Measurements from ENCODE around the gene CAPN1.

CAPN1 gene

DNA sequence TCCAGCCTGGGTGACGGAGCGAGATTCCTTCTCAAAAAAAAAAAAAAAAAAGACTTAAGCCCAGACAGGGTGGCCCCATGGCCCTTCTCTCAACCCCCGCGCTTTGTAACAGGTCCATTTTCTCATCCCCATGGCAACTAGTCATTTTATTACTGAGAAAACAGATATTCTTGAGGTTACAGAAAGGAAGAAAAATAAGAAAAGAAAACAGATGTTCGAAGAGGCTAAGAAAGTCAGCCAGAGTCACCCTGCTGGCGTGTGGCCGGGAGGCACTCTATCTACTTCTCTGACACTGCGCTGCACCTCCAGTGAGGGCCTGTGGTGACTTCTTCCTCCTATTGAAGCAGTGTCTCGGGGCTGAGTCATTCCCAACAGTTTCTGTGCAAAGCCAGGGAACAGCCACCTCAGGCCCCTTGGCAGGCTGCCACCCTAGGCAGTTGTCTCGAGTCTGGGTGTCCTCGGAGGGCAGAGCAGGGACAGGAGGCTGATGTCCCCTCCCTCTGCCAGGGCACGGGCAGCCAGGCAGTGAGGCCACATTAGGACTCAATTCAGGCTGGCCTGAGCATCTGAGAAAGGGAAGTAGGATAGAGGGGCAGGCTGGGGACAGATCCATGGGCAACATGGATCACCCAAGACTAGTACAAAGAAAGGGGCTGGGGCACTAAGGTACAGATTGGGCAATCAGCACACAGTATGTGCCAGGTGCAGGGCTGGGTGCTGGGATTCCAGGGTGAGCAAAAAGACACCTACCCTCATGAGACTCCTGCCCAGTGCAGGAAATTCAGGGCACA is 31.0 kb upstream of the CAPN1 start:
- no peak overlapping the region for H3K4me3 ChIP-seq (ENCODE audit: low read depth, low read length)
- TF ChIP-seq, protein P1, sequence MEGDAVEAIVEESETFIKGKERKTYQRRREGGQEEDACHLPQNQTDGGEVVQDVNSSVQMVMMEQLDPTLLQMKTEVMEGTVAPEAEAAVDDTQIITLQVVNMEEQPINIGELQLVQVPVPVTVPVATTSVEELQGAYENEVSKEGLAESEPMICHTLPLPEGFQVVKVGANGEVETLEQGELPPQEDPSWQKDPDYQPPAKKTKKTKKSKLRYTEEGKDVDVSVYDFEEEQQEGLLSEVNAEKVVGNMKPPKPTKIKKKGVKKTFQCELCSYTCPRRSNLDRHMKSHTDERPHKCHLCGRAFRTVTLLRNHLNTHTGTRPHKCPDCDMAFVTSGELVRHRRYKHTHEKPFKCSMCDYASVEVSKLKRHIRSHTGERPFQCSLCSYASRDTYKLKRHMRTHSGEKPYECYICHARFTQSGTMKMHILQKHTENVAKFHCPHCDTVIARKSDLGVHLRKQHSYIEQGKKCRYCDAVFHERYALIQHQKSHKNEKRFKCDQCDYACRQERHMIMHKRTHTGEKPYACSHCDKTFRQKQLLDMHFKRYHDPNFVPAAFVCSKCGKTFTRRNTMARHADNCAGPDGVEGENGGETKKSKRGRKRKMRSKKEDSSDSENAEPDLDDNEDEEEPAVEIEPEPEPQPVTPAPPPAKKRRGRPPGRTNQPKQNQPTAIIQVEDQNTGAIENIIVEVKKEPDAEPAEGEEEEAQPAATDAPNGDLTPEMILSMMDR (IDR thresholded peaks at IDR 0.05; ENCODE audit: low read depth, low read length) = no peak
- in situ Hi-C loops (cut with HindIII; ENCODE audit: low sequenced_read_pairs) = no loop called here
- peak; percentile 90 for DNase-seq (ENCODE audit: low read depth, low spot score)

DNA sequence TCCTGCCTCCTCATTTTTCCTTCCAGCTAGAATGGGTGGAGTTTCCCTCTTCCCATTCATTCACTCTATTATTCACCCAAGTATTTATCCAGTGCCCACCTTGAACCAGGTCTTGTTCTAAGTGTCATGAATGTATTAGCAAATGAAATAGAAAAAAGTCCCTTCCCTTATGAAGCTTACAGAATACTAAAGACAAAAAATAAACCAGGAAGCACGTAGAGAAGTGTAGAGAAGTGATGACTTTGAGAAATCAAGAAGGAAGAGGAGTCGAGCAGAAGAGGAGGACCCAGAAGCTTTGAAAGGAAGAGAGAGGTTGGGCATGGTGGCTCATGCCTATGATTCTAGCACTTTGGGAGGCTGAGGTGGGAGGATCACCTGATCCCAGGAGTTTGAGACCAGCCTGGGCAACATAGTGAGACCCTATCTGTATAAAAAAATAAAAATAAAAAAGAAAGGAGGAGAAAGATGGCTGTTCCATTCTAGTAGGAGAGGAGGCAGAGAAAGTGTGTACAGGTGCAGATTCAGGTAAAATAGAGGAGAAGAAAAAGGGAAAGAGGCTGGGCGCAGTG is 30.3 kb upstream of the CAPN1 start:
- DNase-seq (ENCODE audit: low read depth, low spot score) = no peak
- in situ Hi-C loops (cut with HindIII; ENCODE audit: low sequenced_read_pairs) = no loop called here
- TF ChIP-seq, protein P1 (IDR thresholded peaks at IDR 0.05; ENCODE audit: low read depth, low read length) = no peak

DNA sequence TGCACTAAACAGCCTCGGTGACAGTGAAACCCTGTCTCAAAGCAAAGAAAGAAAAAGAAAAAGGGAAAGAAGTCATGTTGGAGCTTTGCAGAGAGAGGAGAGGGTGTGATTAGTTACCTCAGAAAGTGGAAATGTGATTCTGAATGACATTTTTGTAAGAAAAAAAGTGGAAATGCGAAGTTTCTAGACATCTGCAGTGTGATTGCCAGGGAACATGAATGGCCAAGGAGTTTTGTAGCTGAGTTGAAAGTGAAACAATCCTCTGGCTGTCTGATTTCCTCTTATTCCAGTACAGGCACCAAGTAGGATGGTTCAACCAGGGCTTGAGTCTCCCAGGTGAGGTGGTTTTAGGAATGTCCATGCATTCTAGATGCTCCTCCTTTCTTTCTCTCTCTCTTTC is 29.6 kb upstream of the CAPN1 start:
- H3K4me3 ChIP-seq (ENCODE audit: low read depth, low read length) = no peak overlapping the region
- TF ChIP-seq, protein P1 (IDR thresholded peaks at IDR 0.05; ENCODE audit: low read depth, low read length) = no peak
- in situ Hi-C loops (cut with HindIII; ENCODE audit: low sequenced_read_pairs) = no loop called here
- no peak for DNase-seq (ENCODE audit: low read depth, low spot score)

More for the DNA sequence above, 30.3 kb upstream of the CAPN1 start:
- no peak overlapping the region for H3K4me3 ChIP-seq (ENCODE audit: low read depth, low read length)

- H3K4me3 ChIP-seq (ENCODE audit: low read depth, low read length) = no peak overlapping the region
- DNase-seq (ENCODE audit: low read depth, low spot score) = no peak
- TF ChIP-seq, protein P1 (IDR thresholded peaks at IDR 0.05; ENCODE audit: low read depth, low read length) = no peak
- in situ Hi-C loops (cut with HindIII; ENCODE audit: low sequenced_read_pairs) = no loop called here
Observed at GRCh38 chr11:65156256-65156655, 25.5 kb upstream of the CAPN1 start.

- TF ChIP-seq, protein P1 (IDR thresholded peaks at IDR 0.05; ENCODE audit: low read depth, low read length) = no peak
- no peak for DNase-seq (ENCODE audit: low read depth, low spot score)
- in situ Hi-C loops (cut with HindIII; ENCODE audit: low sequenced_read_pairs) = no loop called here
- H3K4me3 ChIP-seq (ENCODE audit: low read depth, low read length) = no peak overlapping the region
Observed at GRCh38 chr11:65156926-65157325, 24.8 kb upstream of the CAPN1 start.

GRCh38 chr11:65157336-65157735 is 24.4 kb upstream of the CAPN1 start:
- no peak overlapping the region for H3K4me3 ChIP-seq (ENCODE audit: low read depth, low read length)
- in situ Hi-C loops (cut with HindIII; ENCODE audit: low sequenced_read_pairs) = no loop called here
- DNase-seq (ENCODE audit: low read depth, low spot score) = no peak
- TF ChIP-seq, protein P1 (IDR thresholded peaks at IDR 0.05; ENCODE audit: low read depth, low read length) = no peak
